ENCODE results near the gene KLHL21. TPM values are rescaled to one million over a fixed set of nuclear protein-coding genes. Genes with fewer than 3 reads are reported as not detected.
"Not testable (repeated sequence)": the region's sequence is repeated elsewhere in the genome, so short reads cannot be mapped to it uniquely, and the experiment has no call there.

Gene KLHL21
- total RNA-seq: 26.6 TPM

DNA sequence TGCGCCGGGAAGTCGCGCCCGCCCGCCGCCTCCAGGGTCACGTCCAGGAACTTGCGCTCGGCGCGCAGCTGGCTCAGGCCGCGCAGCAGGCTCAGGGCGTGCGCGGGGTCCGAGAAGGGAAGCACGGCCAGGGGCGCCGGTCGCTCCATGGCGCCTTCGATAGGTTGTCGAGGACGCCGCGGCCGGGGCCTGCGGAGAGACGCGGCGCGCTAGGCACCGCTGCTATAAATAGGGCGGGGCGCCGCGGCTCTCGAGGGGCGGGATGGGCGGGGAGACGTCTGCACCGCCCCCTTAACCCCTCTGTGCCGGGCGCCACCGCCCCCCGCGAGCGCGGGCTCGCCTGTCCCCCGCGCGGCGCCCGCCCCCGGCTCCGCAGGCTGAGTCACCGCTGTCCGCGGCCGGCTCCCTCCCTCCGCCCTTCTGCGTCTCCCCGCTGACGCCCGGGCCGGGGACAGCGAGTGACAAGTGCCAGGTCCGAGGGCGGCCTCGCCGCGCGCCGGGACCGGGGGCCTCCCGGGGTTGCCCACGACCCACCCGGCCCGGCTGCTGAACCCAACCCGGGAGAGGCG is at the start of gene KLHL21:
KLHL21 (minus strand) TSS at position 201 of the 569 bp plus-strand sequence; CDS start at position 149, 52 bp downstream.
- peak; percentile 69 for ATAC-seq

DNA sequence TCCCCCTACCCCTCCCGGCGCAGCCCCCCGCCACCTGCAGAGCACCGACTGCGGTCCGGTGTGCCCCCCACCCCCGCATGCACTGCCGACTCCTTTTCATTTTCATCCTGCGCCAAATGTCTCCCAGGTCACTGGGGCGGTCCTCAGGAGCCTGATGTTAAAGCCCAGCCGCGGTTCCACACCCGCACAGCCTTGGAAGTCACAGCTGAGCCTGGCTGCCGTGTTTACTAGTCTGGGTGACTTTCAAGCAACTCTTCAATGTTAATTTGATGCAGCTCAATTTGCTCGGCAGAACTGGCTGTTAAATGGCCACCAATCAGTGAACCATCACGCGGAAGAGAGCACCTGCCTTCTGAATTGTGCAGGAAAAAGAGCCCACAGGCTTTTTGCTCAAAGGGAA is 49.2 kb upstream of the KLHL21 start:
- ATAC-seq: no peak

DNA sequence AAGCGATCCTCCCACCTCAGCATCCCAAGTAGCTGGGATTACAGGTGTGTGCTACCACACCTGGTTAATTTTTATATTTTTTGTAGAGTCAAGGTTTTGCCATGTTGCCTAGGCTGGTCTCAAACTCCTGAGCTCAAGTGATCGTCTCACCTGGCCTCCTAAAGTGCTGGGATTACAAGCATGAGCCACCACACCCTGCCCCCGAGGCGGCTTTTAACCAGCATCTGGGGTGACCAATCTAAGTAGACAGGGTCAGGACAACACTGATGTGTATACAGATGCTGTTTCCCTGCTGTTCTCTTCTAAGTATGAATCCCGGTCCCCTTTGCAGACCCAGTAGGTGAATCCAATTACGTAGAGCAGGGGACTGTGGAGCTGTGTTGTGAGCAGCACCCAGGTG is 45.9 kb upstream of the KLHL21 start:
- no peak for ATAC-seq

- peak; percentile 48 for ATAC-seq
Measured at GRCh38 chr1:6646499-6647148, 44.0 kb upstream of the KLHL21 start.

DNA sequence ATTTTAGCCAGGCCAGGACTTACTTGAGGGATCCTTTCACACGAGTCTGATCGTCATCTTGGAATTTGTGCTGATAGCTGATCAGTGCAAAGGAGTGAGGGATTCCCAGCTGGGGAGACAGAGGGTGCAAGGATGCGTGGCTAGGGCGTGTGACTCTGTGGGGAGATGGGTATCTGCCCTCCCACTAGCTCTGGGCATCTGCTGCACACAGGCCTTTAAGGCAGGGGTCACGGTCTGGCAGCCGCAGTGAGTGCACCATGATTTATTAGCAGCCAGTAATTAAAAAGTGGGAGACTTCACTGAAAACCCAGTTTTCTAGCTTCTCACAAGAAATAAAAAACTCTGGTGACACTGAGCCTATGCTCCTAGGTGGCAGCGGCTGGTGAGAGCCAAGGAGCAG is 42.3 kb upstream of the KLHL21 start:
- ATAC-seq: no peak

DNA sequence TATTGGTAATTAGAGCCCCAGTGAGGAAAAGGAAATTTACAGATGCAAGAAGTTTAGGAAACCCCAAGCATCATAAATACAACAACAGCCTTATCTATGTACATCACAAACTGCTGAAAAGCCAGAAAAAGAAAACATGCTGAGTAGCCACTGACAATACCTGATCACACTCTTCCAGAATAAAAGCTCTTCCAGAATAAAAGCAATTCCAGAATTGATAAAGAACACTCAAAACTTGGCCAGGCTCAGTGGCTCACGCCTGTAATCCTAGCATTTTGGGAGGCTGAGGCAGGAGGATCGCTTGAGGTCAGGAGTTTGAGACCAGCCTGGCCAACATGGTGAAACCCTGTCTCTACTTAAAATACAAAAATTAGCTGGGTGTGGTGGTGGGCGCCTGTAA is 38.2 kb upstream of the KLHL21 start:
- ATAC-seq: not testable (repeated sequence)

- no peak for ATAC-seq
Measured at GRCh38 chr1:6638226-6638625, 35.6 kb upstream of the KLHL21 start.

DNA sequence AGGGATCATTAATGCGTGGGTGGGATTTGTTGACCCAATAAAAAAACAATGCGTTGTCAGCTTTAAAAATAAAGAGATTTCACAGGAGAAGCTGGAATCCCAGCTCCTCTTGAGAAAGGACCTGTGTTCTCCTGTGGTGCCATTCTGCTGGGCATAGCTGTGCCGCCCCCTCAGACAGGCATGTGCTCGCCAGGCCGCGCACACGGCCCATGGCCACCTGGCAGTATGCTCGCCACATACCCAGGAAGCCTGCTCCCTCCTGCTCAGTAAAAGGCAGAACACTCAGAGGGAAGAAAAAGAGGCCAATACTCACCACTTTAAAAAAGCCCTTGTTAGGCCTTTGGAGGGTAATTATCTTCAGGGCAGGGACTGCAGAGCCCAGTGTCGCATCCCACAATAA is 35.1 kb upstream of the KLHL21 start:
- ATAC-seq: no peak

GRCh38 chr1:6636778-6637177 is 34.1 kb upstream of the KLHL21 start:
- not testable (repeated sequence) for ATAC-seq

GRCh38 chr1:6635910-6636760 is 33.5 kb upstream of the KLHL21 start:
- ATAC-seq: no peak

DNA sequence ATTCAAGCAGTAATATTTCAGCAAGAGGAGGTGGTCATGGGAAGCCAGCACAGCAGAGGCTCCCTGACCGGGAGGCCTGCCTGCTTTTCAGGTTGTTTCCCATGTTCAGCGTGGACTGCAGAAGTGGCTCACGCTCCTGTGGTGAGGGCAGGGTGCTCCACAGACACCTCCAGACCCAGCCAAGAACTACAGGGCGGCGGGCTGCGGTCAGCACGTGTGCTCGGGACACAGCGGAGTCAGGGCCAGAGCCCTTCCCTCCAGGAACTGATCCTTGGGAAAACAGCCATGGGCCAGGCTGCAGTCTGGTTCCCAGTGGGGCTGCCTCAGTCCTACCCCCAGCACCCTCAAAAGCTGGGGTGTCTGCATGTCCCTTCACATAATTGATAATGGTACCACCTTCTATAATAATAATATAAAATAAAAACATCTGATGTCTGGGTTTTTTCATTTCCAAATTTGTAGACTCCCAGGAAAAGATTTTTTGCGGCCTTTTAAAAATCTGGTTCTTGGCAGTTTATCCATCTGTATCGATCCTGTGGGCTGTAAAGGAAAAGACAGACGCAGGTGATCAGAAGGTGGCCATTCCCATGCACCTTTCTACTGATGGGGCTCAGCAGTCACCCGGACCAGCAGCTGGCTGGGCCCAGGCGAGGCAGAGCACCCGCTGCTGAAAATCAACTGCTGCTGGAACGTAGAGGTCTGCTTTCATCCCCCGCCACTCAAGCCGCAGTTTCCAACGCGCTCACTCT is 32.7 kb upstream of the KLHL21 start:
- no peak for ATAC-seq

DNA sequence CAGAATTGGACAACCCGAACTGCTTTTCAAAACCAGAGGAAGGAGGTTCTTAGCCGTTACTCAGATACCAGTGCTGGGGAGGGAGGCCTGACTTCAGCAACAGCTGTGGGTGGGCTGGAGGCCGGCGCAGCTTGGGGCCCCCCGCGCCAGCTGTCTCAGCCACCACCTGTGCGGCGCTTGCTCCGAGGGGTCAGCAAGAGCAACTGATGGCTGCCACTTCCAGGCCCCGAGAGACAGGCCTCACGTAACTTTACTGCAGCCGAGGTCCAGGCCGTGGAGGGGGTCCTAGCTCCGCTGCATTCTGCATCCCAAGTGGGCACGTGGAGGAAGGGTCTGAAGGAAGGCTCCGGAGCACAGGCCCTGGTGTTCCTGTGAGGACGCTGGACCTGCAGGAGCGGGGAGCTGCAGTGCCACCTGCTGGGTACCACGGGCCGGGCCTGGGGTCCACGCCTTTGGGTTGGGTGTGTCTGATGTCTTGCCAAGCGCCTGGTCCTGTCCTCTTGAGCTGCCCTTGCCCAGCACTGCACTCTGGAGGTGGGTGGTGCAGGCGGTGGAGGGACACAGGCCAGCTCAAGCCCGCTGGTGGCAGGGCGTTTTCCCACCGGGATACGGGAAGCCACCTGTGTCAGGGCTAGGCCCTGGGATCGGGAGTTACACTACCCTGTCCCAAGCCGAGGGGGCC is 31.8 kb upstream of the KLHL21 start:
- peak; percentile 71 for ATAC-seq

DNA sequence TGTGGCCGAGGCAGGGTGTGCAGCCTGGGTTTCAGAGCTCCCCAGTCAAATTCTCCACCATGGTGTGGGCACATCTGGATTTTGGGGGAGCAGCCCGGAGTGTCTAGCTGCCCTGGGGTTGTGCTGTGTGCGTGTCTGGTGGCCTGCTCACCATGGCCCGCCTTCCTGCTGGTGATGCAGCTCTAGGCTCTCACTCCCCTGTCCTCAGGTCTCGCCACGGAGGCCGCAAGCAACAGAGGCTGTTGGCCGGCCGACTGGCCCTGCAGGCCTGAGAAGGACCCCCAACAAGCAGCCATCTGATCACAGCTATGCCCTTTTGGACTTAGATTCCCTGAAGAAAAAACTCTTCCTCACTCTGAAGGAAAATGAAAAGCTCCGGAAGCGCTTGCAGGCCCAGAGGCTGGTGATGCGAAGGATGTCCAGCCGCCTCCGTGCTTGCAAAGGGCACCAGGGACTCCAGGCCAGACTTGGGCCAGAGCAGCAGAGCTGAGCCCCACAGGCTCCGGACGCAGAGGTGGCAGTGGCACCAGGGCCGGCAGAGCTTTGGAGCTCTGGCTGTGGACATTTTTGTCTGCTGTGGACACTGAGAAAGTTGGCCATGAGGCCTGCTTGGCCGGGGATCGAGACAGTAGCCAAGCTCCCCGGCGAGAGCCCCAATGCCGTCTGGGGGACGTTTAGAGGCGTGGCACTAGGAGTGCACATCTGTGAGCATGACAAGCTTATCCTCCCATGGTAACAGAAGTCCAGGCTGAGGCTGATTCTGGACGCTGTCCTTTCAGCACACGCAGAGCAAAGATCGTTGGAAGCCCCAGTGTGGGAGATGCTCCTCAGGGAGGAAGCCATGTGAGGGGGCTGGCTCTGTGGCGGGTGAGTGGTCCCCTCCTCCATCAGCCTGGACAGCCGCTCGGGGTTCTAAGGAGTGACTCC is 30.2 kb upstream of the KLHL21 start:
- no peak for ATAC-seq

- no peak for ATAC-seq
Measured at GRCh38 chr1:6631058-6631457, 28.4 kb upstream of the KLHL21 start.

GRCh38 chr1:6630027-6630426 is 27.4 kb upstream of the KLHL21 start:
- ATAC-seq: no peak

DNA sequence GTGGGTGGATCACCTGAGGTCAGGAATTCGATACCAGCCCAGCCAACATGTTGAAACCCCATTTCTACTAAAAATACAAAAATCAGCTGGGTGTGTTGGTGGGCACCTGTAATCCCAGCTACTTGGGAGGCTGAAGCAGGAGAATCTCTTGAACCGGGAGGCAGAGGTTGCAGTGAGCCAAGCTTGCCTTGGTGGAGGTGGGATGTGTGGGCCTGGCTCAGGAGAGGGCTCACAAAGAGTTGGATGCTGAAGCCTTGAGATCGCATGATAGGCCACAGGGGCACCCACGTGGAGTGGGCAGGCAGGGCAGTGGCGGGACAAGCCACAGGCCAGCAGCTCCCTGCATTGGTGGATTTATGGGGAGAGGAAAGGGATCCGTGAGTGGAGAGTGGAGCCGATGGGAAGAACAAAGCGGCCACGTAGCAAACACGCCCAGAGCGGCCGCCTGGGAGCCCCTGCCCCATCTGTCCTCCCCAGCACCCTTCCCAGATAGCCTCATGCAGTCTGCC is 26.4 kb upstream of the KLHL21 start:
- no peak for ATAC-seq

DNA sequence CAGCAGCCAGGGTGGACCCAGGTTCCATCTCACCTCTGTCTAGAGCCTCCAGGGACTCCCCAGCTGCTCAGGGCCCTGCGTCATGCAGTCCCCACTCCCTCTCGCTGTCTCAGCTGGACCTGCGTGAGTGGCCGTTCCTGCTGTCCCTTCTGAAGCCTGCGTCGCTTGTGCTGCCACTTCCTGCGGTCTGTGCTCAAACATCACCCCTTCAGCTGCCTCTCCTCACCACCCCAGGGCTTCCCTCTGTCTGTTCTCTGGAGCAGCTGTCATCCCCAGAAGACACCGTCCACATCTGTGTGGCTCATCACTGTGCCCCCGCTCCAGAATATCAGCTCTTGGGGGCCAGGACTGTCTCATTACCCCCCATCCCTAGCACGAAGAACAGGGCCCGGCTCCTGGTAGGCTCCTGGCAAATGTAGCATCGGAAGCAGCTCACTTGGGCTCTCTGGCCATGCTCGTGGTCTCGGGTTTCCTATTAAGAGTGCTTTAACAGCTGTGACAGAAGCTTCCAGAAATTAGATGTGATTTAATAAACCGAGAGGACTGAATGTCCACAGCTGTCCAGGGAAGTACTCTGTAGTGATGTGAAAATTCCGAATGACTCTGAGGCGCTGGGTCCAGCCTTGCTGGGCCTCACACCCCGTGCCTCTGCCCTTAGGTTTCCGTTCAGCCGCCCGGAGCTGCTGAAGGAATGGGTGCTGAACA is 25.3 kb upstream of the KLHL21 start:
- no peak for ATAC-seq

DNA sequence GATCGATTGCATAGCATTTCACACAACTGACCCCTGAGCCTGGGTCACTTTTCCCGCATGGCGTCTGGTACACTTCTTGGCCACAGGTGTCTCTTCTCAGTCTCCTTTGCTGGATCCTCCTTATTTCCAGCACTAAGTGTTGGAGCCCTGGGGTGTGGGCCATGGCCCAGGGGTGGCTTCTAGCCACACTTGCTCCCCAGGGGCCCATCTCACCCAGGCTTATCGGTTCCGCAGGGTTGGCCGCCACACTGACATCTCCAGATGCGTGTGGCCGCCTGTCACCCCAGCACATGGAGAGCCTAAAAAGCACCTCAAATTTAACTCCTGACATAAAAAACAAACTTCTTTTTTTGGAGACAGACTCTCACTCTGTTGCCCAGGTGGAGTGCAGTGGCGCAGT is 24.4 kb upstream of the KLHL21 start:
- ATAC-seq: no peak

DNA sequence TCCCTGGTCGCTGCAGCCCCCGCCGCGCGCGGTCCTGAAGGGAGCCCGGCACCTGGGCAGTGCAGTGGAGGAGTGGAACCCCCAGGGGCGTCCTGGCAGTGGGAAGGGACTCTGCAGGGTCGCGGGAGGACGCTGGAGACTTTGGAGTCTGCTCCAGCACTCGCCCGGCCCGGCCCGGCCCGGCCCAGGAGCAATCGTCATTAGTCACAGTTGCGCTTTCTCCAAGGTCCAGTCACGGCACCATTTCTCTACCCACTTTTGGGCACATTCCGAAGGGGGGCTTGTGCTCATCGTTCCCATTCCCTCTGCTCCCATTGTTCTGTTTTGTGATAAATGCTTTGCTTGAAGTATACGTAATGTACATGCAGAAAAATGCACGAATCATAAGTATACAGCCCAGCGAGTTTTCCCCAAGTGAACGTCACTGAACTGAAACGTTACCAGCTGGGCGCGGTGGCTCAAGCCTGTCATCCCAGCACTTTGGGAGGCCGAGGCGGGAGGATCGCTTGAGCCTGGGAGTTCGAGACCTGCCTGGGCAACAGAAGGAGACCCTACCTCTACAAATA is 23.0 kb upstream of the KLHL21 start:
- peak; percentile 5 for ATAC-seq

Measured in esophagus mucosa (tissue), 1 donor.